Cardiac fibroblast (primary cell): Measurements from ENCODE around the gene PCNX2.
A peak's percentile ranks its signal among the peaks of the same experiment; 100 is the strongest.

Source experiments
- DNase-seq, 2 donors: peaks; one replicate each; pipeline versions ENCODE4 v3.0.0 to v3.0.0-alpha.2; 2010; ENCODE audit warnings: low read depth in 2 of 2
- H3K4me3 ChIP-seq, 2 donors: replicated peaks in 1 of 2; 1 replicate in 1 of 2; 2 replicates in 1 of 2; pipeline ENCODE4 v1.5.1; 2011; ENCODE audit warnings: low read depth in 2 of 2, low read length in 2 of 2, mild to moderate bottlenecking in 2 of 2, moderate library complexity in 1 of 2
- CTCF ChIP-seq: IDR thresholded peaks from one replicate; pipeline ENCODE4 v1.5.1; 2011; ENCODE audit warnings: low read depth, mild to moderate bottlenecking, low read length, inconsistent platforms

Gene PCNX2

GRCh38 chr1:233019778-233020325, 275.7 kb downstream of the PCNX2 start:
- H3K4me3 ChIP-seq, result no peak overlapping the region
- no peak for TF ChIP-seq CTCF
- DNase-seq, result no peak

GRCh38 chr1:233019083-233019482, 276.4 kb downstream of the PCNX2 start:
- no peak overlapping the region for H3K4me3 ChIP-seq
- no peak for TF ChIP-seq CTCF
- no peak for DNase-seq

GRCh38 chr1:233016798-233017197, 278.7 kb downstream of the PCNX2 start:
- no peak for TF ChIP-seq CTCF
- DNase-seq, result peak in 1 of 2 donors; percentile 17
- H3K4me3 ChIP-seq, result no peak overlapping the region

GRCh38 chr1:233015965-233016364, 279.6 kb downstream of the PCNX2 start:
- no peak overlapping the region for H3K4me3 ChIP-seq
- DNase-seq, result no peak
- TF ChIP-seq CTCF, result no peak

GRCh38 chr1:233012021-233012420, 283.5 kb downstream of the PCNX2 start:
- TF ChIP-seq CTCF, result no peak
- no peak overlapping the region for H3K4me3 ChIP-seq
- DNase-seq, result no peak

GRCh38 chr1:233010146-233010545, 285.4 kb downstream of the PCNX2 start:
- no peak overlapping the region for H3K4me3 ChIP-seq
- DNase-seq, result peak in 1 of 2 donors; percentile 33
- no peak for TF ChIP-seq CTCF

- H3K4me3 ChIP-seq, result no peak overlapping the region
- TF ChIP-seq CTCF, result no peak
- DNase-seq, result no peak
These were observed 289.0 kb downstream of the PCNX2 start for GRCh38 chr1:233006541-233006973.
